Measurements from ENCODE around the gene BMPR2. TPM values are rescaled to one million over a fixed set of nuclear protein-coding genes. Genes with fewer than 3 reads are reported as not detected.

The BMPR2 gene
- total and polyA plus RNA-seq, 2 donors (not counting 1 experiment from before 2014, with no cell fraction given): 3.1 to 24.6 TPM

DNA sequence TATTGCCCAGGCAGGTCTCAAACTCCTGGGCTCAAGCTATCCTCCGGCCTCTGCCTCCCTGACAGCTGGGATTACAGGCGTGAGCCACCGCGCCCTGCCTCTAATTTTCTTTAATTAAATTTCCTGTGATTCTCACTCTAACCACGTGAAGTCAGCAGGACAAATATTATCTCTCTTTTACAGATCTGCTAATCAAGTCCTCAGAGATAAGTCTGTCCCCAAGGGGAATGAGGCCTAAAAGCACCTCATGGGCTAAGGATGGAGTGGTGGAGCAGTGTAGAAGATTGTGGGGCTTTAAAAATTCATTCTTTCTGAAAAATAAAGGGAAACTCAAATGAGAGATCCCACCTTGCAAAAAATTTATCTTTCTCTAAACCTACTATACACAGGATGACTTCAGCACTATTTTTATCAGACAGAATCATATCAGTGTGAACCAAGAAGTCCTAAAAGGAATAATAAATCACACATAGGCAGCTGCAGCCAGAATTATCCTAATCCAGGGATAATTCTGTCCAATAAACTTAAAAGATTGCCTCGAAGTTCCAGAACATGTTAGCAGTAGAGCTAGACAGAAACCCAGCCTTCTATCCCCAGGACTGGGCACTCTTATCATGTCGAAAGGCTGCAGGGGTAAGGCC lies 38.3 kb upstream of the BMPR2 start:
- H3K79me2 ChIP-seq (ENCODE audit: control insufficient read depth, insufficient read depth, low read length): no peaks in the 10 kb centered on the region
- H3K36me3 ChIP-seq (replicated peaks in 1 of 2; ENCODE audit: control extremely low read depth in 1 of 2, control insufficient read depth in 1 of 2, extremely low read depth in 1 of 2, insufficient read depth in 2 of 2, low read length in 1 of 2): no peaks in the 10 kb centered on the region
- intact Hi-C loops (cut with micrococcal nuclease): no loop called here
- no peak overlapping the region for H2AFZ ChIP-seq (ENCODE audit: insufficient read depth, low read depth, low read length, poor library complexity, severe bottlenecking)
- Mint-ChIP-seq H3K9me3 (ENCODE audit: insufficient read depth) (no peaks in the 10 kb centered on the region), H3K4me3 (no peak overlapping the region), H3K4me1 (no peaks in the 10 kb centered on the region), H3K27ac (no peak overlapping the region), H3K27me3 (no peaks in the 10 kb centered on the region)
- no peak overlapping the region for H3K27ac ChIP-seq (ENCODE audit: low read length in 2 of 2)
- H3K4me3 ChIP-seq (ENCODE audit: control extremely low read depth in 1 of 5, extremely low read depth in 1 of 5, insufficient read depth in 1 of 5, low read depth in 2 of 5, low read length in 4 of 5): no peak overlapping the region
- no peaks in the 10 kb centered on the region for H3K4me1 ChIP-seq (ENCODE audit: control insufficient read depth in 2 of 2, insufficient read depth in 2 of 2, low read length in 2 of 2)
- no peaks in the 10 kb centered on the region for H3K27me3 ChIP-seq (replicated peaks in 1 of 4; ENCODE audit: control extremely low read depth in 1 of 4, control insufficient read depth in 3 of 4, insufficient read depth in 4 of 4, low read length in 3 of 4)
- TF ChIP-seq EZH2 (IDR thresholded peaks at IDR 0.05; ENCODE audit: borderline replicate concordance, insufficient read depth, low read depth, low read length, poor library complexity, severe bottlenecking): no peak
- TF ChIP-seq, protein P1, sequence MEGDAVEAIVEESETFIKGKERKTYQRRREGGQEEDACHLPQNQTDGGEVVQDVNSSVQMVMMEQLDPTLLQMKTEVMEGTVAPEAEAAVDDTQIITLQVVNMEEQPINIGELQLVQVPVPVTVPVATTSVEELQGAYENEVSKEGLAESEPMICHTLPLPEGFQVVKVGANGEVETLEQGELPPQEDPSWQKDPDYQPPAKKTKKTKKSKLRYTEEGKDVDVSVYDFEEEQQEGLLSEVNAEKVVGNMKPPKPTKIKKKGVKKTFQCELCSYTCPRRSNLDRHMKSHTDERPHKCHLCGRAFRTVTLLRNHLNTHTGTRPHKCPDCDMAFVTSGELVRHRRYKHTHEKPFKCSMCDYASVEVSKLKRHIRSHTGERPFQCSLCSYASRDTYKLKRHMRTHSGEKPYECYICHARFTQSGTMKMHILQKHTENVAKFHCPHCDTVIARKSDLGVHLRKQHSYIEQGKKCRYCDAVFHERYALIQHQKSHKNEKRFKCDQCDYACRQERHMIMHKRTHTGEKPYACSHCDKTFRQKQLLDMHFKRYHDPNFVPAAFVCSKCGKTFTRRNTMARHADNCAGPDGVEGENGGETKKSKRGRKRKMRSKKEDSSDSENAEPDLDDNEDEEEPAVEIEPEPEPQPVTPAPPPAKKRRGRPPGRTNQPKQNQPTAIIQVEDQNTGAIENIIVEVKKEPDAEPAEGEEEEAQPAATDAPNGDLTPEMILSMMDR (IDR thresholded peaks at IDR 0.05): no peak
- H3K9ac ChIP-seq (ENCODE audit: low read length): no peak overlapping the region
- CTCF ChIA-PET: no interaction called here
- DNase-seq (no peak), ATAC-seq (ENCODE audit: low read depth) (no peak)
- 98% methylated on average over 6 of the region's 7 CpGs for WGBS (ENCODE audit: insufficient coverage)
- no peaks in the 10 kb centered on the region for H3K9me3 ChIP-seq (ENCODE audit: control extremely low read depth in 1 of 3, control insufficient read depth in 2 of 3, insufficient read depth in 1 of 3, low read length in 2 of 3)
- no peaks in the 10 kb centered on the region for H4K20me1 ChIP-seq (ENCODE audit: control insufficient read depth, insufficient read depth, low read length, poor library complexity, severe bottlenecking)
- POLR2A ChIA-PET: no interaction called here
- H3K4me2 ChIP-seq (replicated peaks; ENCODE audit: low read depth, low read length, poor library complexity, severe bottlenecking): no peak overlapping the region

DNA sequence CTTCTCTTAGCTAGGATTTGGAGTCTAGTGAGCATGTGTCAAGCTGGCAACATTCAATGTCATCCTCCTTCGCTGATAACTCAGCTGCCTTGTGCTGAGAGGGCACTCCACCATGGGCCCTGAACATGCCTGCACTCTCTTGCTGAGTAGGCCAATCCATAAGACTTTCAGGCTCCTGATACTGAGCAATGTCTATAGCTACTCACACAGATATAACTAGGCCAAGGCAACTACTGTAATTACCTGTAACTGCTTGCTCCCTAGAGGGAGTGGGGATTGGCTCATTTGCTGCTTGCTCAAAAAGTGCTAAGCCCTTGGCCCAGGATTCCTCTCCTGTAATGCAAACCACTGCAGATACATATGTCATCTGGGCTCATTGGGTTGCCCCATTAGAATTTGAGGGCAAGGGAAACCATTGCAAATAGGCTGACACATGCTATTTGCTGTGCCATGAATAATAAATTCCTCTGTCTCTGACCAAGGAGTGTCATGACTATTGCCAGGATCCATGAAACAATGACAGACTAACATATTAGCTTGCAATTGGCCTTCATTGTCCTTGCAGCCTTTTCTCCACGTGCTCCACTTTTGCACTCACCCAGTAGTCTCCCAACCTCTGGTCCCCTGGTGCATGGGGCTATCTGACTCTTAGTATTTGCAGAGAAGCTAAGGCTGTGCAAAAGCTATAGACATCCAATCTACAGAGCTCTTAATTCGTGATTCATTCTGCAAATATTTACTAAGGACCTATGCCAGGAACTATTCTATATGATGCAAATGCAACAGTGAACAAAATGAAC lies 36.9 kb upstream of the BMPR2 start:
- H2AFZ ChIP-seq (ENCODE audit: insufficient read depth, low read depth, low read length, poor library complexity, severe bottlenecking): no peak overlapping the region
- H3K4me2 ChIP-seq (replicated peaks; ENCODE audit: low read depth, low read length, poor library complexity, severe bottlenecking): no peak overlapping the region
- Mint-ChIP-seq H3K4me3 (no peak overlapping the region), H3K9me3 (ENCODE audit: insufficient read depth) (no peaks in the 10 kb centered on the region), H3K27me3 (no peaks in the 10 kb centered on the region), H3K4me1 (no peaks in the 10 kb centered on the region), H3K27ac (no peak overlapping the region)
- H3K9me3 ChIP-seq (ENCODE audit: control extremely low read depth in 1 of 3, control insufficient read depth in 2 of 3, insufficient read depth in 1 of 3, low read length in 2 of 3): no peaks in the 10 kb centered on the region
- DNase-seq: no peak
- no peak for TF ChIP-seq EZH2 (IDR thresholded peaks at IDR 0.05; ENCODE audit: borderline replicate concordance, insufficient read depth, low read depth, low read length, poor library complexity, severe bottlenecking)
- TF ChIP-seq, protein P1 (IDR thresholded peaks at IDR 0.05): no peak
- no peaks in the 10 kb centered on the region for H3K4me1 ChIP-seq (ENCODE audit: control insufficient read depth in 2 of 2, insufficient read depth in 2 of 2, low read length in 2 of 2)
- ChIA-PET POLR2A (no interaction called here), CTCF (no interaction called here)
- H3K9ac ChIP-seq (ENCODE audit: low read length): no peak overlapping the region
- H3K79me2 ChIP-seq (ENCODE audit: control insufficient read depth, insufficient read depth, low read length): no peaks in the 10 kb centered on the region
- 60% methylated on average over 1 of the region's 3 CpGs for WGBS (ENCODE audit: insufficient coverage)
- H3K4me3 ChIP-seq (ENCODE audit: control extremely low read depth in 1 of 5, extremely low read depth in 1 of 5, insufficient read depth in 1 of 5, low read depth in 2 of 5, low read length in 4 of 5): no peak overlapping the region
- no peaks in the 10 kb centered on the region for H3K27me3 ChIP-seq (replicated peaks in 1 of 4; ENCODE audit: control extremely low read depth in 1 of 4, control insufficient read depth in 3 of 4, insufficient read depth in 4 of 4, low read length in 3 of 4)
- intact Hi-C loops (cut with micrococcal nuclease): no loop called here
- H3K27ac ChIP-seq (ENCODE audit: low read length in 2 of 2): no peak overlapping the region
- no peaks in the 10 kb centered on the region for H4K20me1 ChIP-seq (ENCODE audit: control insufficient read depth, insufficient read depth, low read length, poor library complexity, severe bottlenecking)
- no peaks in the 10 kb centered on the region for H3K36me3 ChIP-seq (replicated peaks in 1 of 2; ENCODE audit: control extremely low read depth in 1 of 2, control insufficient read depth in 1 of 2, extremely low read depth in 1 of 2, insufficient read depth in 2 of 2, low read length in 1 of 2)
- ATAC-seq (ENCODE audit: low read depth): no peak
